Testis (tissue), 2 donors: ENCODE results near the gene KDM4F.

Experiments used
- POLR2A ChIP-seq: fragments of 450-650 bp; IDR thresholded peaks from one replicate; pipeline ENCODE4 v1.6.1; 2017; ENCODE audit warnings: antibody characterized with exemption, mild to moderate bottlenecking, moderate library complexity
- TF ChIP-seq, protein P1 (sequence below), 3 experiments: fragments of 450-650 bp in 2 of 3; fragments of 200-600 bp in 1 of 3; sonication (generic) in 1 of 3; IDR thresholded peaks; one replicate each; pipeline ENCODE4 v1.5.1; 2016 to 2019; ENCODE audit warnings: antibody characterized with exemption in 3 of 3, mild to moderate bottlenecking in 2 of 3, moderate library complexity in 1 of 3

DNA sequence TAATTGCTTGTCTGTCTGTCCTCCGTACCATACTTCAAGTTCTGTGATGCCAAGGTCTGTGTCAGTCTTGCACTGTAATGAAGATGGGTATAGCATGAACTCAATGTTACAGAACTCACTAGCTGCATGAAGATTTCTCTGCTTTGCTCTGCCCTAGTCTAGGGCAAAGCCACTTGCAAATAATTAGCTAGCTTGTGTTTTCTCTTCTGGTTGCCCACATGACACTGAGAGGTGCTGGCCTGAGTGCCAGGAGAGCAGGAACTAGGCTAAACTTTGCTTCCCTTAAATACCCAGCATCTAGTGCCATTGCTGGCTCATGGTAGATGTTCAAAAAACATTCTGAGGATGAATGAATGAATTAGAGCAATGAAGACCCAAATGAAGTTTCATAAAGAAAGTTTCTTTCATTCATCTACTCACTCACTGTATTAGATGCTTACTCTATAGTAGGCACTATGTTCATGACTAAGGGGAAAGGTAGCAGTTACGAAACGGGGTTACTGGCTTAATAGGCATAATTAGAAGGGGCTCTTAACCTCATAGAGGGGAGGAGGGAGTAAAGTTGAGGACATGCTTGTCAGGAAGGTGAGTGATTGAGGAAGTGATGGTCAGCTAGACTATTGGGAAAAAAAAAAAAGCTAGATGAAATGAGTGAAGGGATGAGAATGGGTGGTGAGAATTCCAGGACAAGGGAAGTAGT, 36.0 kb downstream of the KDM4F start:
- TF ChIP-seq, protein P1, sequence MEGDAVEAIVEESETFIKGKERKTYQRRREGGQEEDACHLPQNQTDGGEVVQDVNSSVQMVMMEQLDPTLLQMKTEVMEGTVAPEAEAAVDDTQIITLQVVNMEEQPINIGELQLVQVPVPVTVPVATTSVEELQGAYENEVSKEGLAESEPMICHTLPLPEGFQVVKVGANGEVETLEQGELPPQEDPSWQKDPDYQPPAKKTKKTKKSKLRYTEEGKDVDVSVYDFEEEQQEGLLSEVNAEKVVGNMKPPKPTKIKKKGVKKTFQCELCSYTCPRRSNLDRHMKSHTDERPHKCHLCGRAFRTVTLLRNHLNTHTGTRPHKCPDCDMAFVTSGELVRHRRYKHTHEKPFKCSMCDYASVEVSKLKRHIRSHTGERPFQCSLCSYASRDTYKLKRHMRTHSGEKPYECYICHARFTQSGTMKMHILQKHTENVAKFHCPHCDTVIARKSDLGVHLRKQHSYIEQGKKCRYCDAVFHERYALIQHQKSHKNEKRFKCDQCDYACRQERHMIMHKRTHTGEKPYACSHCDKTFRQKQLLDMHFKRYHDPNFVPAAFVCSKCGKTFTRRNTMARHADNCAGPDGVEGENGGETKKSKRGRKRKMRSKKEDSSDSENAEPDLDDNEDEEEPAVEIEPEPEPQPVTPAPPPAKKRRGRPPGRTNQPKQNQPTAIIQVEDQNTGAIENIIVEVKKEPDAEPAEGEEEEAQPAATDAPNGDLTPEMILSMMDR (IDR thresholded peaks at IDR 0.05): no peak
- no peak for TF ChIP-seq POLR2A
